Loucy (cell line): ENCODE results near the gene RAP1GAP2.

Experiments
- H2AFZ ChIP-seq: fragments of 200-600 bp; sonication (generic); 2 replicates; pipeline ENCODE4 v1.6.0; 2016; ENCODE audit warnings: antibody characterized with exemption, mild to moderate bottlenecking, low read length, moderate library complexity
- H3F3A ChIP-seq: fragments of 200-600 bp; 2 replicates; pipeline ENCODE4 v1.6.0; 2016; ENCODE audit warnings: antibody characterized with exemption, low read depth, mild to moderate bottlenecking
- H3K27me3 ChIP-seq: fragments of 200-600 bp; sonication (generic); 2 replicates; pipeline ENCODE4 v1.6.1; 2014; ENCODE audit warnings: low read length, mild to moderate bottlenecking; ENCODE audit not compliant: insufficient read depth, poor library complexity, severe bottlenecking
- H3K36me3 ChIP-seq: fragments of 200-600 bp; sonication (generic); 2 replicates; pipeline ENCODE4 v1.6.1; 2016; ENCODE audit warnings: low read length; ENCODE audit not compliant: insufficient read depth
- H3K4me1 ChIP-seq: fragments of 200-600 bp; sonication (generic); 2 replicates; pipeline ENCODE4 v1.5.1; 2014; ENCODE audit warnings: low read length, mild to moderate bottlenecking; ENCODE audit not compliant: insufficient read depth, poor library complexity, severe bottlenecking
- H3K4me2 ChIP-seq: fragments of 200-600 bp; sonication (generic); 2 replicates; pipeline ENCODE4 v1.6.0; 2014; ENCODE audit warnings: antibody characterized with exemption, low read length, low read depth, mild to moderate bottlenecking; ENCODE audit not compliant: poor library complexity, severe bottlenecking
- H3K4me3 ChIP-seq: fragments of 200-600 bp; sonication (generic); 2 replicates; pipeline ENCODE4 v1.5.1; 2014; ENCODE audit warnings: low read length, mild to moderate bottlenecking, mixed read lengths; ENCODE audit not compliant: poor library complexity, severe bottlenecking
- H3K79me2 ChIP-seq: fragments of 200-600 bp; sonication (generic); 2 replicates; pipeline ENCODE4 v1.6.1; 2014; ENCODE audit warnings: low read length; ENCODE audit not compliant: insufficient read depth
- H3K9ac ChIP-seq: fragments of 200-600 bp; sonication (generic); 2 replicates; pipeline ENCODE4 v1.6.0; 2014; ENCODE audit warnings: mild to moderate bottlenecking, low read depth, low read length, moderate library complexity; ENCODE audit not compliant: poor library complexity, severe bottlenecking
- H3K9me2 ChIP-seq: fragments of 200-600 bp; sonication (generic); replicated peaks from 2 replicates; pipeline ENCODE4 v1.6.1; 2016; ENCODE audit warnings: low read depth, low read length, mixed read lengths
- H3K9me3 ChIP-seq: fragments of 200-600 bp; sonication (generic); 2 replicates; pipeline ENCODE4 v1.6.1; 2014; ENCODE audit warnings: mild to moderate bottlenecking, antibody characterized with exemption, low read length, low read depth; ENCODE audit not compliant: insufficient read depth
- H4K20me1 ChIP-seq: fragments of 200-600 bp; sonication (generic); 2 replicates; pipeline ENCODE4 v1.6.0; 2014; ENCODE audit warnings: antibody characterized with exemption, low read length, mild to moderate bottlenecking; ENCODE audit not compliant: insufficient read depth, poor library complexity, severe bottlenecking
- CTCF ChIP-seq: fragments of 200-600 bp; sonication (generic); conservative IDR thresholded peaks from 2 replicates; pipeline ENCODE4 v1.5.1; 2014; ENCODE audit warnings: mild to moderate bottlenecking, antibody characterized with exemption, low read length
- EZH2phosphoT487 ChIP-seq: fragments of 200-600 bp; IDR thresholded peaks from 2 replicates; pipeline ENCODE4 v1.6.1; 2018; ENCODE audit warnings: antibody characterized with exemption, mild to moderate bottlenecking, moderate library complexity, borderline replicate concordance

Gene RAP1GAP2

DNA sequence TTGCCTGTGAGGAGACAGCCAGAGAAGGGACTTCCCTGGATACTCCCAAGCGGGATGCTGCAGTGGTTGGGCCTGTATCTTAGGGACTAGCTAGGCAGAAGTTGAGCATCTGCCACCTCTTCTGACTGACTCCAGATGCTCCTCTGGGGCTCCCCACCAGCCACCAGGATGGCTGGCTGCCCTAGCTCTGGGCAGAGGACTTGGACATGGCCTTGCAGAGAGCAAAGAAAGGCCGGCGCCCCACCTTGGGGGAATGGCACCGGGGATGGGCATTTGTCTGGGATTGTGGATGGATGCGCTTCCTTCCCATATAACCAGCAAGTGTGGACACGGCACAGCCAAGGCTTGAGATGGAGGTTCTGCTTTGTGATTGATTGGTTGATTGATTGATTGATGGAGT is 198.2 kb downstream of the RAP1GAP2 start:
- H3K79me2 ChIP-seq, result no peaks in the 10 kb centered on the region
- H4K20me1 ChIP-seq, result no peaks in the 10 kb centered on the region
- H3K9me2 ChIP-seq, result no peaks in the 10 kb centered on the region
- peaks cover 83% of the 10 kb centered on the region for H3K36me3 ChIP-seq
- H3K27me3 ChIP-seq, result no peaks in the 10 kb centered on the region
- no peak overlapping the region for H3K9ac ChIP-seq
- no peak overlapping the region for H3K4me3 ChIP-seq
- no peak overlapping the region for H2AFZ ChIP-seq
- no peak overlapping the region for H3K4me2 ChIP-seq
- no peak for TF ChIP-seq EZH2phosphoT487
- no peak for TF ChIP-seq CTCF
- H3K4me1 ChIP-seq, result no peaks in the 10 kb centered on the region
- H3F3A ChIP-seq, result no peaks in the 10 kb centered on the region
- H3K9me3 ChIP-seq, result no peaks in the 10 kb centered on the region

GRCh38 chr17:2995377-2995776 is 199.1 kb downstream of the RAP1GAP2 start:
- no peaks in the 10 kb centered on the region for H3K9me3 ChIP-seq

GRCh38 chr17:2995886-2996809 is 199.9 kb downstream of the RAP1GAP2 start:
- H3F3A ChIP-seq, result no peaks in the 10 kb centered on the region
- no peaks in the 10 kb centered on the region for H4K20me1 ChIP-seq
- no peak overlapping the region for H3K4me2 ChIP-seq
- TF ChIP-seq EZH2phosphoT487 (no peak), CTCF (no peak)
- H3K79me2 ChIP-seq, result no peaks in the 10 kb centered on the region
- H2AFZ ChIP-seq, result no peak overlapping the region
- no peaks in the 10 kb centered on the region for H3K9me2 ChIP-seq
- no peaks in the 10 kb centered on the region for H3K27me3 ChIP-seq
- no peak overlapping the region for H3K4me3 ChIP-seq
- no peak overlapping the region for H3K9ac ChIP-seq
- H3K9me3 ChIP-seq, result no peaks in the 10 kb centered on the region
- H3K4me1 ChIP-seq, result no peaks in the 10 kb centered on the region
- peaks cover 73% of the 10 kb centered on the region for H3K36me3 ChIP-seq

More at GRCh38 chr17:2995377-2995776, 199.1 kb downstream of the RAP1GAP2 start:
- Histone ChIP-seq H3K4me2 (no peak overlapping the region), H3K9ac (no peak overlapping the region), H3K4me1 (no peaks in the 10 kb centered on the region), H3K27me3 (no peaks in the 10 kb centered on the region), H3F3A (no peaks in the 10 kb centered on the region), H3K9me2 (no peaks in the 10 kb centered on the region), H3K4me3 (no peak overlapping the region), H4K20me1 (no peaks in the 10 kb centered on the region), H3K79me2 (no peaks in the 10 kb centered on the region), H2AFZ (no peak overlapping the region), H3K36me3 (peaks cover 80% of the 10 kb centered on the region)
- TF ChIP-seq EZH2phosphoT487, result no peak
- no peak for TF ChIP-seq CTCF
